Dermis microvascular lymphatic vessel endothelial cell (primary cell): ENCODE results near the gene G3BP2. TPM values are rescaled to one million over a fixed set of nuclear protein-coding genes. Genes with fewer than 3 reads are reported as not detected.
A peak's percentile ranks its signal among the peaks of the same experiment; 100 is the strongest.
"Not testable (repeated sequence)": the region's sequence is repeated elsewhere in the genome, so short reads cannot be mapped to it uniquely, and the experiment has no call there.

Source experiments
- DNase-seq, 2 donors: peaks; one replicate each; pipeline versions ENCODE4 v3.0.0 to v3.0.0-alpha.2; 2010; ENCODE audit warnings: low read depth in 2 of 2
- total RNA-seq: library from RNA; depleted of rRNA; stranded (reverse); fragments of >200 nt; gene quantifications from 2 replicates; pipeline ENCODE4 v1.2.1, GENCODE V29; 2014

G3BP2 gene
- total RNA-seq, 1 donor from 2014 or later = 173 TPM

- no peak for DNase-seq
These were observed 12.5 kb upstream of the G3BP2 start for GRCh38 chr4:75685546-75686189.

- DNase-seq = no peak
These were observed 10.4 kb upstream of the G3BP2 start for GRCh38 chr4:75683482-75684155.

GRCh38 chr4:75679876-75680575 lies 6.8 kb upstream of the G3BP2 start:
- no peak for DNase-seq

- DNase-seq = no peak
These were observed 5.8 kb upstream of the G3BP2 start for GRCh38 chr4:75678965-75679364.

- DNase-seq = no peak
These were observed 5.3 kb upstream of the G3BP2 start for GRCh38 chr4:75678473-75678872.

GRCh38 chr4:75675004-75675531 lies 1.9 kb upstream of the G3BP2 start:
- DNase-seq = no peak

- DNase-seq = peak in 1 of 2 donors; percentile 2
These were observed 733 bp upstream of the G3BP2 start for GRCh38 chr4:75673959-75674328.

- peak; percentile 9 to 56 for DNase-seq
These were observed 667 bp downstream of the G3BP2 start for GRCh38 chr4:75672461-75673026.

- DNase-seq = peak in 1 of 2 donors; percentile 7
These were observed 1.3 kb downstream of the G3BP2 start for GRCh38 chr4:75671802-75672421.

- DNase-seq = no peak
These were observed 4.6 kb downstream of the G3BP2 start for GRCh38 chr4:75668596-75668995.

GRCh38 chr4:75667636-75668035 lies 5.6 kb downstream of the G3BP2 start:
- DNase-seq = not testable (repeated sequence)

- DNase-seq = no peak
These were observed 6.9 kb downstream of the G3BP2 start for GRCh38 chr4:75666299-75666698.

GRCh38 chr4:75664604-75665003 lies 8.6 kb downstream of the G3BP2 start:
- DNase-seq = not testable (repeated sequence)

GRCh38 chr4:75662626-75663025 lies 10.6 kb downstream of the G3BP2 start:
- no peak for DNase-seq

- DNase-seq = no peak
These were observed 12.7 kb downstream of the G3BP2 start for GRCh38 chr4:75660491-75660890.

GRCh38 chr4:75659512-75660031 lies 13.6 kb downstream of the G3BP2 start:
- DNase-seq = no peak

GRCh38 chr4:75658876-75659275 lies 14.3 kb downstream of the G3BP2 start:
- peak in 1 of 2 donors; percentile 25 for DNase-seq

- no peak for DNase-seq
These were observed 17.6 kb downstream of the G3BP2 start for GRCh38 chr4:75655562-75655961.

GRCh38 chr4:75654905-75655304 lies 18.3 kb downstream of the G3BP2 start:
- DNase-seq = no peak

GRCh38 chr4:75653845-75654503 lies 19.2 kb downstream of the G3BP2 start:
- DNase-seq = peak; percentile 40 to 66

GRCh38 chr4:75644095-75644494 lies 29.1 kb downstream of the G3BP2 start:
- DNase-seq = no peak
